Measurements from ENCODE around the gene RNASEL. TPM values are rescaled to one million over a fixed set of nuclear protein-coding genes. Genes with fewer than 3 reads are reported as not detected.

RNASEL gene
- total RNA-seq, 2 experiments from 2014 or later = 5.7 to 6.0 TPM

DNA sequence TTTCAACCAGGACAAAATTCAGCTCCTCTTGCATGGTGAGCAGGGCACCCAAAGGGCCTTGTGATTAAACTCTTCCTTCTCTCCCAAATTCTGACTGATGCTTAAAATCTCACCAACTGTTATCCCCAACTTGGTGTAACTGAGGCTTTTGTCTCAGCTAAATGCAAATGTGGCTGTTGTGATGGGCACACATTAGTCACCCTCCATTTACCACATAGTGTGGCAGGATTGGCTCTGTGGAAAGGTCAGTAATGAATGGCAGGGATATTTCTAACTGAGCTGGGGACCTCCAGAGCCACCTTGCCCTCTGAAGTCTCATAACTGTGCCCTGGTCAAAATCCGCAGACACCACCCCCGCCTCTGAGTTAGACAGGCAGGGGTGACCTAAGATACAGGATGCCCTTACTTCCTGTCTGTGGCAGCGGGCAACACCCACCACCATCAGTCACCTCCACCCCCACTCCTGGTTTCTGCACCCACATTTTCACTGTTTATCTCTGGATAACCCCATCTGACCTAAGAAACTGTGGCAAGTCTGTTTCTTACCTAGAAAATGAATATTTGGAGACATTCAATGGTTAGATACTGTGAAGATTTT lies 40.5 kb upstream of the RNASEL start:
- Mint-ChIP-seq H3K27me3 (ENCODE audit: low read depth) (peaks cover 55% of the 10 kb centered on the region), H3K4me3 (no peak overlapping the region)
- CTCF ChIA-PET = interaction anchor here (0.7 to 5.6 kb wide), 7 partner anchors 13 to 152 kb away, joined by 3 to 35 read pairs (median 4); no protein-coding TSS in a partner anchor

GRCh38 chr1:182629080-182629479 lies 40.0 kb upstream of the RNASEL start:
- DNase-seq (no peak), ATAC-seq (no peak)
- ChIA-PET POLR2A (interaction anchor here (0.5 to 1.6 kb wide), 3 partner anchors 13 to 67 kb away, joined by 3 to 5 read pairs (median 3); no protein-coding TSS in a partner anchor), CTCF (interaction anchor here (0.7 to 5.6 kb wide), 7 partner anchors 12 to 153 kb away, joined by 3 to 35 read pairs (median 4); no protein-coding TSS in a partner anchor)
- no peaks in the 10 kb centered on the region for H3K9me3 Mint-ChIP-seq (ENCODE audit: insufficient read depth)
- no peak overlapping the region for H3K27ac Mint-ChIP-seq
- peaks cover 58% of the 10 kb centered on the region for H3K4me1 Mint-ChIP-seq (ENCODE audit: low read depth)
- peaks cover 55% of the 10 kb centered on the region for H3K27me3 Mint-ChIP-seq (ENCODE audit: low read depth)
- no peak overlapping the region for H3K4me3 Mint-ChIP-seq
- H3K36me3 Mint-ChIP-seq (ENCODE audit: low read depth) = no peaks in the 10 kb centered on the region

More for the DNA sequence above, 40.5 kb upstream of the RNASEL start:
- Mint-ChIP-seq H3K36me3 (ENCODE audit: low read depth) (no peaks in the 10 kb centered on the region), H3K9me3 (ENCODE audit: insufficient read depth) (no peaks in the 10 kb centered on the region), H3K27ac (no peak overlapping the region), H3K4me1 (ENCODE audit: low read depth) (peaks cover 54% of the 10 kb centered on the region)
- POLR2A ChIA-PET = interaction anchor here (0.5 to 1.6 kb wide), 3 partner anchors 13 to 68 kb away, joined by 3 to 5 read pairs (median 3); no protein-coding TSS in a partner anchor
- DNase-seq (peak; percentile 61), ATAC-seq (peak; percentile 84)

DNA sequence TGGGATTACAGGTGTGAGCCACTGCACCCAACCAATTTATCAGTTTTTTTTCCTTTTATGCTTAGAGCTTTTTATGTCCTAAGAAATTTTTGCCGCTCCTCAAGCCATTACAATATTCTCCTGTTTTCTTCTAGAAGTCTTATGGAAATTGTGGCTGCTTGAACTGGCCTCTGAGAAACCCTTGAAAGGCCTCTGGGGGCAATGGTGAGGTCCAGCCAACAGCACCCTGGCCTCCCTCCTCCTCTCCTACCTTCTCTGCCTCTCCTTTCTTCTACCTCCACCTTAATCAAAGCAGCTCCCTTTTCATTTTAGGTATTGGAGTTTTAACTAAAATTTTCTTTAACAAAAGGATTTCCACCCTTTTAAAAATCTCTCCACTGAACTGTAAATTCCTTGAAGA lies 39.6 kb upstream of the RNASEL start:
- H3K27me3 Mint-ChIP-seq (ENCODE audit: low read depth) = peaks cover 55% of the 10 kb centered on the region
- POLR2A ChIA-PET = interaction anchor here (0.5 to 1.6 kb wide), 3 partner anchors 12 to 67 kb away, joined by 3 to 5 read pairs (median 3); no protein-coding TSS in a partner anchor
- CTCF ChIA-PET = interaction anchor here (1.1 to 5.6 kb wide), 5 partner anchors 12 to 33 kb away, joined by 3 to 35 read pairs (median 4); no protein-coding TSS in a partner anchor
- H3K4me3 Mint-ChIP-seq = no peak overlapping the region
- DNase-seq (no peak), ATAC-seq (no peak)
- no peak overlapping the region for H3K27ac Mint-ChIP-seq
- no peaks in the 10 kb centered on the region for H3K9me3 Mint-ChIP-seq (ENCODE audit: insufficient read depth)
- no peaks in the 10 kb centered on the region for H3K36me3 Mint-ChIP-seq (ENCODE audit: low read depth)
- H3K4me1 Mint-ChIP-seq (ENCODE audit: low read depth) = peaks cover 58% of the 10 kb centered on the region

DNA sequence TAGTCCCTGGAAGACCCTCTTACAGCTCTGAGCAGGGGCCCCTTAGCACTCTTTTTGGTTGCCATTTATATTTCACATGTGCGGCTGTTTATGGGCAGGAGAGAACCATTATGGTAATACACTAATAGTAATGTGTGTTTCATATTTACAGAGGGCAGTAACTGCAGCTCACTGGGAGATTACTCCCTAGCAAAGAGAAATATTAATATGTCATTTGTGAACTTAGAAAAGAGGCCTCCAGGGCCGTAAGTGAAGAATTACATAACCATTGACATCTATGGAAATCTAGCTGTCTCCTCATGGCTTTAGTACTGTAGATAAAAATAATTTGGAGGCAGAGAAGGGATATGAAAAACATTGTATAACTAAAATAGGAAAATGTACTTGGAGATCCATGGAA lies 38.6 kb upstream of the RNASEL start:
- POLR2A ChIA-PET = no interaction called here
- ATAC-seq = no peak

GRCh38 chr1:182626527-182626926 lies 37.5 kb upstream of the RNASEL start:
- H3K27me3 Mint-ChIP-seq (ENCODE audit: low read depth) = peaks cover 59% of the 10 kb centered on the region
- no peak overlapping the region for H3K4me3 Mint-ChIP-seq
- no peaks in the 10 kb centered on the region for H3K9me3 Mint-ChIP-seq (ENCODE audit: insufficient read depth)
- DNase-seq (no peak), ATAC-seq (no peak)
- no peak overlapping the region for H3K27ac Mint-ChIP-seq
- peaks cover 46% of the 10 kb centered on the region for H3K4me1 Mint-ChIP-seq (ENCODE audit: low read depth)
- ChIA-PET POLR2A (no interaction called here), CTCF (interaction anchor here (5.6 kb wide), 1 partner anchor 25 kb away, joined by 35 read pairs; no protein-coding TSS in a partner anchor)
- H3K36me3 Mint-ChIP-seq (ENCODE audit: low read depth) = no peaks in the 10 kb centered on the region

More for the DNA sequence above, 38.6 kb upstream of the RNASEL start:
- Mint-ChIP-seq H3K27me3 (ENCODE audit: low read depth) (peaks cover 59% of the 10 kb centered on the region), H3K36me3 (ENCODE audit: low read depth) (no peaks in the 10 kb centered on the region), H3K9me3 (ENCODE audit: insufficient read depth) (no peaks in the 10 kb centered on the region), H3K4me1 (ENCODE audit: low read depth) (peaks cover 54% of the 10 kb centered on the region), H3K27ac (no peak overlapping the region), H3K4me3 (no peak overlapping the region)
- CTCF ChIA-PET = interaction anchor here (0.8 to 5.6 kb wide), 4 partner anchors 11 to 155 kb away, joined by 3 to 35 read pairs (median 12); no protein-coding TSS in a partner anchor
- DNase-seq = no peak

DNA sequence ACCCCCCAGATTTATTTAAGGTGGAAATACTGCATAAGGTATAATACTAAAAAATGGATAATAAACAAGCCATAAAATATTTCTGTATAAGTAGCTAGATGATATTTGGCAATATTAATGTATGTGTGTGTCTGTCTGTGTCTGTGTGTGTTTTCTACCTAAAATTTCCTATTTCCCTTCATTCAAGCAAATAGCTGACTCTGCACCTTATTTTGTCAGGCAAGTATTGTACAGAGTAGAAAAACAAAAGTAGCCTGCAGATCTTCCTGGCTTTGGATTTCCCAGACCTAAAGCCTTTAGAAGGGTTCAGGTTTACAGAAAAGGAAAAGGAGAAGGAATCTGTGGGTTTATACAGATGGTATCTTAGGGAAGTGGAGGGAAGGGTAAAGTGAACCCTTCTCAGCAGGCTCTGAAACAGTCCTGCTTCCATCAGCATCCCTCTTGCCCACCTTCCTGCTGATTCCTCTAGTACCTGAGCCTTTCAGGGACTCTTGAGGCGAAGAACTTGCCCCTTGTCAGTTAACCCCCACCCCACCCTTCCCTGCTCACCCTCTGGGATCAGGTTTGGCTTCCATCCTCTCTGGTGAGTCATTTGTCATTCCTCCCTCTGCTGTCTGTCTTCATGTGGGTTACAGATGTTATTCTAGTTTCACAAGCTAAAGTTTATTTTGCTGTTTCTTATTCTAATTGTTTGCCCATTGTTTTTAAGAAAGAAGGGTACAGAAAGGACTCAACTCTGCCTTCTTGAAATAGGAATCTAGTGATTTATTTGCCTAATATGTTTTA lies 36.9 kb upstream of the RNASEL start:
- ATAC-seq = no peak
- H3K27me3 Mint-ChIP-seq (ENCODE audit: low read depth) = peaks cover 57% of the 10 kb centered on the region
- H3K36me3 Mint-ChIP-seq (ENCODE audit: low read depth) = peaks cover 3% of the 10 kb centered on the region

GRCh38 chr1:182625024-182625423 lies 36.0 kb upstream of the RNASEL start:
- H3K36me3 Mint-ChIP-seq (ENCODE audit: low read depth) = peaks cover 8% of the 10 kb centered on the region
- POLR2A ChIA-PET = interaction anchor here (0.9 kb wide), 1 partner anchor 9 kb away, joined by 5 read pairs; no protein-coding TSS in a partner anchor
- H3K9me3 Mint-ChIP-seq (ENCODE audit: insufficient read depth) = peaks cover 13% of the 10 kb centered on the region
- DNase-seq (no peak), ATAC-seq (no peak)
- CTCF ChIA-PET = interaction anchor here (0.9 to 2.1 kb wide), 3 partner anchors 9 to 22 kb away, joined by 3 to 11 read pairs (median 4); no protein-coding TSS in a partner anchor
- H3K27ac Mint-ChIP-seq = no peak overlapping the region
- H3K4me1 Mint-ChIP-seq (ENCODE audit: low read depth) = peaks cover 36% of the 10 kb centered on the region
- H3K27me3 Mint-ChIP-seq (ENCODE audit: low read depth) = peaks cover 56% of the 10 kb centered on the region
- no peak overlapping the region for H3K4me3 Mint-ChIP-seq

More for the DNA sequence above, 36.9 kb upstream of the RNASEL start:
- DNase-seq = no peak
- no peak overlapping the region for H3K27ac Mint-ChIP-seq
- ChIA-PET POLR2A (interaction anchor here (0.9 kb wide), 1 partner anchor 10 kb away, joined by 5 read pairs; no protein-coding TSS in a partner anchor), CTCF (interaction anchor here (0.7 to 5.6 kb wide), 3 partner anchors 10 to 141 kb away, joined by 3 to 35 read pairs (median 11); no protein-coding TSS in a partner anchor)
- H3K4me3 Mint-ChIP-seq = no peak overlapping the region
- H3K4me1 Mint-ChIP-seq (ENCODE audit: low read depth) = peaks cover 42% of the 10 kb centered on the region
- peaks cover 4% of the 10 kb centered on the region for H3K9me3 Mint-ChIP-seq (ENCODE audit: insufficient read depth)

GRCh38 chr1:182624577-182624976 lies 35.5 kb upstream of the RNASEL start:
- no peak for DNase-seq
- peaks cover 31% of the 10 kb centered on the region for H3K4me1 Mint-ChIP-seq (ENCODE audit: low read depth)

DNA sequence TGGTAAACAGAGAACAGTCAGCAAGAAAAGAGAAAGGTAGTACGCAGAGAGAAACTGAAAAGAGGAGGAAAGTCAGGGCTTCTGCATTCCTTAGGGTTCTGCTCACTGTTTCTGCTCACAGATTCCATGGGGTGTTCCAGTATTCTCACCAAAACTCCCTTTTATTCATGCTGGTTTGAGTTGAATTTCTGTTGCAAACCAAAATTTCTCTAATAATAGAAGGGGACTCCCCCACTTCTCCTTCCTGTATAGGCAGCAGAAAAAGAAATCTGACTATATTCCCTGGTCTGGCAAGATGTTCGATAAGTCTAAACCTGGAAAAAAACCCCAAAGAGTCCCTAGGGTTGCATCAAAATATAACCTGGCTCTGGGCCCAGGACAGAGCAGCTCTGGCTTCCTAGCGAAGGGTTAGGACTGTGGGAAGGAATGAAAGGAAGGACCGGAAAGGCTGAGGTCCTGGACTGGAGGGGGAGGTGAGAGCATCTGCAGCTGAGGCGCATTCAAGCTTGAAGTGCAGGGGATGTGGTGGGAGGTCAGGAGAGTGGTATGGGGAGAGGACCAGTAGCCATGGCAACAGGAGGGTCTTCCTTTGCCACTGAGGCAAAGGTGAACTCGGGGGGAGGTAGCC lies 34.0 kb upstream of the RNASEL start:
- POLR2A ChIA-PET = no interaction called here
- peaks cover 18% of the 10 kb centered on the region for H3K9me3 Mint-ChIP-seq (ENCODE audit: insufficient read depth)
- peaks cover 39% of the 10 kb centered on the region for H3K4me1 Mint-ChIP-seq (ENCODE audit: low read depth)
- no peak overlapping the region for H3K4me3 Mint-ChIP-seq
- peaks cover 8% of the 10 kb centered on the region for H3K36me3 Mint-ChIP-seq (ENCODE audit: low read depth)
- H3K27ac Mint-ChIP-seq = no peak overlapping the region
- CTCF ChIA-PET = interaction anchor here (1.7 kb wide), 1 partner anchor 161 kb away, joined by 4 read pairs; no protein-coding TSS in a partner anchor
- no peak for DNase-seq
- no peak for ATAC-seq
- peaks cover 59% of the 10 kb centered on the region for H3K27me3 Mint-ChIP-seq (ENCODE audit: low read depth)

More at GRCh38 chr1:182624577-182624976, 35.5 kb upstream of the RNASEL start:
- POLR2A ChIA-PET = interaction anchor here (0.6 to 0.8 kb wide), 2 partner anchors 8 to 25 kb away, joined by 3 read pairs; no protein-coding TSS in a partner anchor
- Mint-ChIP-seq H3K27me3 (ENCODE audit: low read depth) (peaks cover 53% of the 10 kb centered on the region), H3K9me3 (ENCODE audit: insufficient read depth) (peaks cover 14% of the 10 kb centered on the region), H3K36me3 (ENCODE audit: low read depth) (peaks cover 8% of the 10 kb centered on the region), H3K27ac (no peak overlapping the region), H3K4me3 (no peak overlapping the region)
- CTCF ChIA-PET = interaction anchor here (0.9 to 2.1 kb wide), 6 partner anchors 9 to 160 kb away, joined by 3 to 11 read pairs (median 4); no protein-coding TSS in a partner anchor
- no peak for ATAC-seq

GRCh38 chr1:182621906-182622305 lies 32.9 kb upstream of the RNASEL start:
- H3K9me3 Mint-ChIP-seq (ENCODE audit: insufficient read depth) = peaks cover 18% of the 10 kb centered on the region

More at GRCh38 chr1:182621906-182622305, 32.9 kb upstream of the RNASEL start:
- no peak overlapping the region for H3K27ac Mint-ChIP-seq
- POLR2A ChIA-PET = no interaction called here
- peaks cover 8% of the 10 kb centered on the region for H3K36me3 Mint-ChIP-seq (ENCODE audit: low read depth)
- H3K4me1 Mint-ChIP-seq (ENCODE audit: low read depth) = peaks cover 50% of the 10 kb centered on the region
- DNase-seq (no peak), ATAC-seq (no peak)
- H3K4me3 Mint-ChIP-seq = no peak overlapping the region
- H3K27me3 Mint-ChIP-seq (ENCODE audit: low read depth) = peaks cover 61% of the 10 kb centered on the region
- CTCF ChIA-PET = interaction anchor here (1.6 kb wide), 1 partner anchor 163 kb away, joined by 6 read pairs; no protein-coding TSS in a partner anchor

Data from activated CD8-positive, alpha-beta T cell treated with anti-CD3 and anti-CD28 coated beads, Interleukin-2, amount 10 ng/mL, durations not matched to agents 7 days and 5 days (primary cell).